CD4-positive, alpha-beta T cell treated with Interleukin-15 for 1 hour (primary cell): ENCODE results near the gene GMPR2.

Experiments
- DNase-seq: peaks from one replicate; pipeline ENCODE4 v3.0.0-alpha.2; 2020

The GMPR2 gene

GRCh38 chr14:24254630-24255392 is 22.1 kb downstream of the GMPR2 start:
- no peak for DNase-seq

DNA sequence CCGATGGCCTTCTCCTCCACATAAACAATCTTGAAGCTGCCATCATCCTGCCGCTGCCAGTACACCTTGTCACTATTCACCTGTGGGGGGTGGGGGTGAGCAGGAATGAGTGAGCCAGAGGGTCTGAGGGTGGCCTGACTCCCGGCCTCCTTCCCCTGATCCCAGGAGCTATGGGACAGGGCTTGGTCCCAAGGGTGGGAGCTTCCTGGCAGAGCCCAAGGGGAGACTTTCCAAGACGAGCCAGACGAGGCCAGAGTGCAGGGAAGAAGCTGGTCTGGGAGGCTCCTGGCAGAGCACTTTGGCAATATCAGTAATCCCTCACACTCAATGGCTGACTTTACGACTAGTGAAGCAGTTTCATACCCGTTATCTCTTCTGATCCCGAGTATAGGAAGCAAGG is 22.7 kb downstream of the GMPR2 start:
- DNase-seq: no peak

DNA sequence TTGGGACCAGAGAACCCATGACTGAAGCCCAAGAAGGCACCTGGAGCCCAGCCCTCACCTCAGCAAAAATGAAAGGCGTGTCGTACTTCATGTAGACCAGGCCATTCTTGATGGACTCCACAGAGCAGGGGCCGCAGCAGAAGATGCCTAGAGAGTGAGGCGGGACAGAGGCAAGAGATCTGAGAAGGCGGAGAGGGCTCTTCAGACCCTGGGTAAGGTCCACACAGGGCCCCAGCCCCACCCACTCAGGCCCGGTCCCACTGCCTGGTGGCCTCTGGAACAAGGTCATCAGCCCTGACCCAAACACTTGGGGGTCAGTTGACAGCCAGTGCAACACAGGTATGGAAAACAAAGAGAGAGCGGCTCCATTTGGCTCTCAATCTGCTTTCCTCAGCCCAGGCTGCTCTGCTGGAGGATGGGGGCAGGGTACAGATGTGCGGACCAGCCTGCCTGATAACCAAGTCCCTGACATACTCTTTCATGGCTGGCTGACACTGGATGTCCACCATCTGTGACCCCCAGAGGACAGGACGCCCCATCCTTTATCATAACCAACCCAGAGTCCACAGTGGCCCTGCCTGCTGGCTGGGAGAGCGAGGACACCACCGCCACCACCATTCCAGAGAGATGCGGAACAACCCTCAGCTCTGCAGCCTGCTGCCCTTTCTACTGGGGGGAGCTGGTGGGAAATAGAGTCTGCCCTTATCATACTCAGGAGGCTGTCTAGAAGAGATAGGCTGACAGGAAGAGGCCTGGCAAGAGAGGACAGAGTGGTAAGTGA is 23.4 kb downstream of the GMPR2 start:
- DNase-seq: no peak

DNA sequence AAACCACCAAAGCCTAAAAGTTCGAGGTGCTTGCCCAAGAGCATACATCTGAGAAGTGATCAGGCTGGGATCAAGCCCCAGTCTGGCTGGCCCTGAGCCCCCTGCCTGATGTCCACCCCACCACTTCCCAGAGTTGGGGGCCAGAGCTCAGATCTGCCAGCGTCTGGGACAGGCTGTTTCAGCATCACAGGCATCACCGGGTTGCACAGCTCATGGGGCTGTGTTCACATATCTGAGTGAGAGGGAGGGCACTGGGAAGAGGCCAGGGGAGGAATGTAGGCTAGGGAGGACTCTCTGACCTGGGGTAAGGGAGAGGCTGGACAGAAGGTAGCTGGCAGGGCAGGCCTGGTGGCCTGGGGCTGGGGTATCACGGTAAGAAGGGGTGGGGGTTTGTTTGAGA is 24.2 kb downstream of the GMPR2 start:
- no peak for DNase-seq

DNA sequence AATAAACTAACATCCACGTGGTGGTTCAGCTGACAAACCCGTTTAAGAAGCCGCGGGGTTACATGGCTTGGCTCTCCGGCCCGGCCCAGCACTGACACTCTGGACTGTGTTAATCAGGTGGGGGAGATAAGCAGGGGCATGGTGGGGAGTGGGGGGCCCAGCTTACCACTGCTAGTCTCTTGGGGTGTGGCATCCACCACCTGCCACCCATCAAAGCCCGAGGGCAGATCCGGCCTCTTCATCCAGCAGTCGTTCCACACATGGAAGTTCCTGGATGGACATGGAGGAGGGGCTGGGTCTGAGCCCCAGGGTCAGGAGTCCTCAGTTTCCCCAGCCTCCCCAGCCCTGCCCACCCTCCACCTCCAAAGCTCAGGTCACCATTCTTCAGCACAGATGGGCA is 25.4 kb downstream of the GMPR2 start:
- DNase-seq: no peak

- no peak for DNase-seq
These were observed 26.0 kb downstream of the GMPR2 start for GRCh38 chr14:24258548-24259265.

DNA sequence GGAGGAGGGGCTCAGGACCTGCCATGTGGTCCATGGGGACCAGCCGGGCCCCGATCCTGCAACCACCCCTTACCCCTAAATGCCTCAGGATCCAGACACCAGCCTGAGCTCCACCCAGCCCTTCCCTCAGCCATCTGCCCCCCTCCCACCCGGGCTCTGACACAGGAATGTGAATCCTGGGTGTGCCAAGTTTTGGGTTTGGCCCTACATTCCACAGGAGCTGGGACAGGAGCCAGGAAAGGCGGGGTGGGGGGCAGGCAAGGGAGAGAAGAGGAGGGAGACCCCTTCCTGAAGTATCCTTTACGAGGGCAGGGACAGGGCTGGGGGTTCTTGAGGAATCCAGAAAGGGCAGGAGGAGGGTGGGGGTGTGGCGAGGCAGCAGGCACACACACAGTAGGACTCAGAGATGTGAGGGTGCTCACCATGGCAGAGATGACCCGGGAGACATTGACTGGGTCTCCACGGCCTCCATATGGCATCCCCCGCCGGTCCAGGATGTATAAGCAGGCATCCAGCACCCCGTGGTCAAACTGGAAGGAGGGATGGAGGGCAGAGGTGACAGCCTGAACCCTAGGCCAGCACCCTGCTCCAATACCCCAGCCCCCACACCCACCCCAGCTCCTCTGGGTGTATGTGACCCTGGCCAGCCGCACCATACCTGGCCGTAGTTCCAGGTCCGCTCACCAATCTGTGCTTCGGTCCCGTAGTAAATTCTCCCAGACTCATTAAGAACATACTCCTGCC is 26.7 kb downstream of the GMPR2 start:
- no peak for DNase-seq

GRCh38 chr14:24260026-24260779 is 27.5 kb downstream of the GMPR2 start:
- DNase-seq: no peak

DNA sequence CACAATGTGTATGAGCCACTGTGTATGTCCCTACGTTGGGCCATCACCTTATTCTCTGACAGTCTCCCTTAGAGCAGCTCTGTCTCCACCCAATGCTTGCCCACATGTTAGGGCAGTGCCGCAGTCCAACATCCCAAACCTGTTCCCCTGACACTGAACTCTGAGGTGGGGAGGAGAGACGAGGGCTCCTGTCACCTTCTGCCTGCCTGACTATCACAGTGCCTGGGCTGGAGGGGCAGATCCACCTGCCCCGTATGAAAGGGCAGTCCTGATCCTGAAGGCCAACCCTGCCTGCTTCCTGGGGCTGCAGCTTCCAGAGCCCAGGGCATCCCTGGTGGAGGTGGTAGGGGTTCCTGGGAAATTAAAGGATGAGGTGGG is 28.0 kb downstream of the GMPR2 start:
- DNase-seq: no peak

GRCh38 chr14:24261256-24261968 is 28.7 kb downstream of the GMPR2 start:
- no peak for DNase-seq

DNA sequence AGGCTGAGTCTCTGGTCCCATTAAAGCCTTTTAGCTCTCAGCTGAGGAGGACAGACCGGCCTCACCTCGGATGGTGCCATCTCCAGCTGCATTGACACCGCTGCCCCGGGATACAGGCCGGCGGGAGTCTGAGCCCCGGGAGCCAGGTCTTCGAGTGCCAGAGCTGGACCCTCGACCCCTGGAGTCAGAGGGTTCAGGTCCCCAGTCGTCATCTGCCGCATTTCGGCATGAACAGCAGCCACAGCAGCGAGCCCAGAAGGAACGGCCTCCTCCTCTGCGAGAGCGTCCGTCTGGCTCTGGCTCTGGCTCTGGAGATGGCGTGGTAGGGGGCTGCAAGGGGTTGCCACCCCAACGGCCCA is 29.2 kb downstream of the GMPR2 start:
- no peak for DNase-seq

DNA sequence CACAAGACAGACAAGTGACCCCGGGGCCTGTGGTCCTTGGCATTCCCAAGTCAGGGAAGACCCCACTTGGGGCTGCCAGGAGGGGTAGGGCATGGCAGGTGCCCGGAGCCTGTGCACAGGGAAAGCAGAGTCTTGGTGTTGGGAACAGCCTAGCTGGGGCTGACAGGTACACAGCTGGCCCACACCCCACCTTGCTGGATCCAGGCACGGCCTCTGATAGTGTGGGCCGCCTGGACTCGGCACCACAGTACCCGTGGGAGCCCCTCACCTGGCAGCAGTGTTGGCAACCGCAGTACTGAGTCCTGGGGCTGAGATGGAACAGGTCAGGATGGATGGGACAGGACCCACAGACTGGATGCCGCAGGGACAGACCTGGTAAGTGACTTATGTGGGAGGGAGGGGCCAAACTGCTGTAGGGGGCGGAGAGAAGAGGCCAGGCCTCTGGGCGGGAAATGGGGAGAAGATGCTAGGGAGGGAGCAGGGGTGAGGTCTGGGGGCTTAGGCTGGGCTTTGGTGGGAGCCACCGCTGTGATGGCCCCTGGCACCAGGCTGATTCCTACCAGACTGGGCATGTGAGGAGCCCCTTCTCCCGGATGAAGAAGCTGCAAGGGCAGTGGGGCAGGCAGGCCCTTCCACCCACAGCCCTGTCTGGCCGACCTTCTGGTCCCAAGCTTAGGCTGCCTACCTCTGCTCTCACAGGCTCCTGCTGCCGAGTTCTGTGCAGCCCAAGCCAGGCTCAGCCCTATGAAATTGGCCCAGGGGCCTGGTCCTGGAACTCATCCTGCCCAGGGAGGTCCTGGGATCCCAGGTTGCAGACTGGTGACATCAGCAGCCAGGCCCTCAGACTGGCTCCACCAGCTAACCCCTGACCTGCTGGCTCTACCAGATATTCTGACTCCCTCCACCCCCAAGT is 30.3 kb downstream of the GMPR2 start, which contains the start of gene TGM1:
TGM1 (minus strand) TSS at position 357 of the 913 bp plus-strand sequence. CDS start 825 bp downstream, outside the sequence.
- DNase-seq: no peak

DNA sequence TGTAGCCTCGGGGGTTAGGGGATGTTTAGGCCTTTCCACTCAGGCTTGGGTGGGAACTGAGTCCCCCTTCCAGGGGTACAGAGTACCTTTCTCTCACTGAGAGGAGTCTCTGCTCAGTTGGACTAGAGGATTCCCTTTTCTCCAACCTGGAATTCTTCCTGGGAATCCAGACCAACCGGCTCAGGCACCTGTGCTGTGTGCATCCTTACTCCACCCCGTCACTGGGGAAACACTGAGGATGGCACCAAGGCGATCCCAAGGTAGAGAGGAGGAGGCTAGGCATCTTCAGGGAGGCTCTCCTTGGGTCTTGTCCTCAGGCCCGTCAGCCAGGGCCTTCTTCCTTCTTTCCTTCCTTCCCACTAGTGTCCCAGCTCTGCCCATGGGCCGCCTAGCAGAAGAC is 31.1 kb downstream of the GMPR2 start:
- no peak for DNase-seq

- no peak for DNase-seq
These were observed 31.6 kb downstream of the GMPR2 start for GRCh38 chr14:24264298-24264697.

DNA sequence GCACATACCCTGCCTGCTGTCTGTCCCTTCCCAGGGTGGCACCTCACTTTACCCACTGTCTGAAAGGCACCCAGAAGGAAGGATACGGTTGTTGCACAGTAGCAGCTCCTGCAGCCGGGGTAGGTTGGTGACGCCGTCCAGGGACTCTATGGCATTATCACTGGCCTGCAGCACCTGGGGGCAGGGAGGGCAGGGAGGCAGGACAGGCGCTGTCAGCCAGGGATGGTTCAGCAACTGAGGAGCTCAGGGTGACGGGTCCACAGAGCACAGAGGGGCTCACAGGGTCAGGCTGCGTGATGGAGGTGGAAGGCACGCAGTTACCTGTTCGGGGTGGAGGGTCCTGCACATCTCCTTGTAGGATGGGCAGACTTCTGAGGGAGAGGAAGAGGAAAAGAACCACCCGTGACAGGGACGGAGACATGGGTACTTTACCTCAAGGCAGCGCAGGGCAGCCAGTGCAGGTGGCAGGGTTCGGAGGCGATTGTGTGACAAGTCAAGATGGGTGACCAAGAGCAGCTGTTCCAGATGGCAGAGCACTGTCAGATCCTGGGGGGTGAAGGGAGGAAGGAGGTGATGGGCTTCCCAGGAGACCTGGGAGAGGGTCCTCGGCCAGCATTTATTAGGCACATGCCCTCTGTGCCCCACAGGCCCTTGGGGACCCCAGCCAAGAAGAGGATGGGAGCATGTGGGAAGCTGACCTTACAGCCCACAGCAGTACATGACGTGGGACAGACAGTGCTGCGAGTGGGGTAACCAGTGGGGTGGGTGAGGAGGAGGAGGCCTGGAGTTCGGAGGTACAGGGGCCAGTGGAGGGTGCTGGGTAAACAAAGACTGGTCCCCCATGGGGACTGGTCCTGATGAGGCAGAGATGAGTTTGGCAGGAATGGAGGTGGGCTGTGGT is 33.9 kb downstream of the GMPR2 start:
- DNase-seq: no peak

DNA sequence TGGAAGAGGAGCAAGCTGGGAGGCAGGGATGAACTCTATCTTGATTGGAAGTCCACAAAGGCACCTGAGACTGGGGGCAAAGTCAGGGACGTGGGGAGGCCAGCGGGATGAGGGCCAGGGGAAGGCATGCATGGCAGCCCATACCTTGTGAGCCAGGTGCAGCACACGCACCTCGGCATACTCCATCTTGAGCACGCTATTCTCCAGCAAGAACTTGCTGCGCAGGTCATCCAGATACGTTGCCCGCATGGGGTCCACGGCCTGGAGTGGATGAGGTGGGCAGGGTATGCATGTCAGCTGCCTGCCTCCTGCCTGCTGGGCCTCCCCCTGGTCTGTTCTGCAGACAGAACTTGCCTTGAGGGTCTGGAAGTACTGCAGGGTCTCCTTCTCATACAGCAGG is 34.8 kb downstream of the GMPR2 start:
- no peak for DNase-seq

DNA sequence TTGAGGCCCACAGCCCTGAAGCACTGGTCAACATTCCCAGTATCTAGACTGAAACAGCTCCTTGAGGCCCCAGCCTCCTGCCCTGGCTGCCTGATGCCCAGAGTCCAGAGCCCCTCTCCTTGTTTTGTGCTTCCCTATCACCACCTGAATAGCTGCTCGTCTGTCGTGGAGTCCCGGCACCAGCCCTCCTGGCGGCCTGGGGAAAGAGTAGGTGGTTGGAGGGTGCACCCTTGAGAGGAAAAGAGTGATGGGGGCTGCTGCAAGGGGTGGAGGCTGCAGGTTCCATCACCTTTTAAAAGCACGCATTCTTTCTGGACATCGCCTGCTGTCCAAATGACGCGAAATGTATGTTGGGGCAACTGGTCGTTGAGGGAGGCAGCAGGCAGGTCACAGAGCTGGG is 35.5 kb downstream of the GMPR2 start:
- no peak for DNase-seq

- no peak for DNase-seq
These were observed 36.6 kb downstream of the GMPR2 start for GRCh38 chr14:24269368-24269767.

- no peak for DNase-seq
These were observed 37.3 kb downstream of the GMPR2 start for GRCh38 chr14:24269910-24270536.
